ENCODE measurements around the gene THBS3. TPM values are rescaled to one million over a fixed set of nuclear protein-coding genes. Genes with fewer than 3 reads are reported as not detected.
"Not testable (repeated sequence)": the region's sequence is repeated elsewhere in the genome, so short reads cannot be mapped to it uniquely, and the experiment has no call there.

The THBS3 gene
- total RNA-seq, 2 experiments from 2014 or later: 11.1 to 28.7 TPM

DNA sequence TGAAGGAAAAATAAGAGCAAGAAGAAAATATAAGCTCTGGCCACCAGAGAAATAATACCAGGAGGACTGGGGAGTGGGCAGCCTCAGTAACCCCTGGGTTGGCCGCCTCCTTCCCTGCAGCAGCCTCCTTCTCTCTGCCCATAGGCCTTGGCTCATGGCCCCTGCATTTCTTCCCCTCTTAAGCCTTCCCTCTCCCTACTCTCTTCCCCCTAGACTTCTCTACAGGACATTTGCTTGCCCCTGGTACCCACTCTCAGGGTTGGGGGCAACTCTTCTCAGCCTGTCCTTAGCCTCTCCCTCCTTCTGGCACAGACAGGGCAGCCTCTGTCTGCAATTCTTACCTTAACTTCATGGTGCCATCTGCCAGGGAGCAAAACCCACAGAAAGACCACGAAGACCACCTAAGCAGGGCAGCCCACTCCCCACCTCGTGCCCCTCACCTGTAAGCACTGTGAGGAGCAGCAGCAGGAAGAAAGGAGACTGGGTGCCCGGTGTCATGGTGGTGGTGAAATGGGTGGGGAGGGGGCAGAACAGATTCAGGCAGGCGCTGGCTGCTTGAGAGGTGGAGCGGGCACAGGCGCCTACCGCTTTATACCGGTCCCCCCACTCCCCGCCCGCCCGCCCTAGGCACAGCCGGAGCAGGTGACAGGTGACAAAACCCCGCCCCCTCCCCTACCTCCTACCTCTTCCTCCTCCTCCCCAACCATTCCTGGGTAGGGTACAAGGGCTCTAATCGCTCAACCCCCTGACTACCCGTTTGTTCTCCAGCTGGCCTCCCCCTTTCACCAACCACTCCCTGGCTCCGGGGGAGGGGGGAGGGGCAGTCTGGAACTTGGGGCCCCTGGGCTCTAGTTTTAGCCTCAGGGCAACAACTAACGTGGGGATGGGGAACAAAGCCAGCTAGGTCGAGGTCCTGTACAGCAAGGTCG is 15.1 kb downstream of the THBS3 start:
- no peak for DNase-seq (ENCODE audit: low spot score)
- no peaks in the 10 kb centered on the region for H3K79me2 ChIP-seq (ENCODE audit: insufficient read depth, low read depth, low read length)
- POLR2A ChIA-PET: no interaction called here
- TF ChIP-seq, protein P1, sequence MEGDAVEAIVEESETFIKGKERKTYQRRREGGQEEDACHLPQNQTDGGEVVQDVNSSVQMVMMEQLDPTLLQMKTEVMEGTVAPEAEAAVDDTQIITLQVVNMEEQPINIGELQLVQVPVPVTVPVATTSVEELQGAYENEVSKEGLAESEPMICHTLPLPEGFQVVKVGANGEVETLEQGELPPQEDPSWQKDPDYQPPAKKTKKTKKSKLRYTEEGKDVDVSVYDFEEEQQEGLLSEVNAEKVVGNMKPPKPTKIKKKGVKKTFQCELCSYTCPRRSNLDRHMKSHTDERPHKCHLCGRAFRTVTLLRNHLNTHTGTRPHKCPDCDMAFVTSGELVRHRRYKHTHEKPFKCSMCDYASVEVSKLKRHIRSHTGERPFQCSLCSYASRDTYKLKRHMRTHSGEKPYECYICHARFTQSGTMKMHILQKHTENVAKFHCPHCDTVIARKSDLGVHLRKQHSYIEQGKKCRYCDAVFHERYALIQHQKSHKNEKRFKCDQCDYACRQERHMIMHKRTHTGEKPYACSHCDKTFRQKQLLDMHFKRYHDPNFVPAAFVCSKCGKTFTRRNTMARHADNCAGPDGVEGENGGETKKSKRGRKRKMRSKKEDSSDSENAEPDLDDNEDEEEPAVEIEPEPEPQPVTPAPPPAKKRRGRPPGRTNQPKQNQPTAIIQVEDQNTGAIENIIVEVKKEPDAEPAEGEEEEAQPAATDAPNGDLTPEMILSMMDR (conservative IDR thresholded peaks at IDR 0.05; ENCODE audit: low read length): no peak
- TF ChIP-seq EZH2phosphoT487 (IDR thresholded peaks at IDR 0.05; ENCODE audit: borderline replicate concordance, low read depth, low read length): no peak
- CTCF ChIA-PET (ENCODE audit: unreplicated experiment): interaction anchor here (0.5 to 1.3 kb wide), 5 partner anchors 7 to 107 kb away, joined by 3 to 9 read pairs (median 3); no protein-coding TSS in a partner anchor
- H3K27ac ChIP-seq (ENCODE audit: low read depth, low read length, poor library complexity, severe bottlenecking): no peak overlapping the region
- no peaks in the 10 kb centered on the region for H3K9me3 ChIP-seq (ENCODE audit: low read length)
- peak overlapping the region; percentile 53 for H3K4me2 ChIP-seq (ENCODE audit: low read length)
- BruUV-seq (replicated peaks): no TSS peak
- H3K4me3 ChIP-seq (ENCODE audit: low read depth, low read length, poor library complexity, severe bottlenecking): peak overlapping the region; percentile 29
- intact Hi-C loops (cut with micrococcal nuclease; ENCODE audit: unreplicated experiment): loop anchor here (1.0 kb wide), 1 partner anchor 16 kb away; no protein-coding TSS in a partner anchor
- H4K20me1 ChIP-seq (ENCODE audit: insufficient read depth, low read length): no peaks in the 10 kb centered on the region
- no peaks in the 10 kb centered on the region for H3K36me3 ChIP-seq (ENCODE audit: insufficient read depth, low read length)
- no peaks in the 10 kb centered on the region for H3K9me2 ChIP-seq (ENCODE audit: insufficient read depth, low read length)
- peaks cover 15% of the 10 kb centered on the region for H3K4me1 ChIP-seq (ENCODE audit: insufficient read depth, low read length, poor library complexity, severe bottlenecking)
- no peak overlapping the region; the same call in 1 of the 2 replicates for H2AFZ ChIP-seq (ENCODE audit: low read length)

DNA sequence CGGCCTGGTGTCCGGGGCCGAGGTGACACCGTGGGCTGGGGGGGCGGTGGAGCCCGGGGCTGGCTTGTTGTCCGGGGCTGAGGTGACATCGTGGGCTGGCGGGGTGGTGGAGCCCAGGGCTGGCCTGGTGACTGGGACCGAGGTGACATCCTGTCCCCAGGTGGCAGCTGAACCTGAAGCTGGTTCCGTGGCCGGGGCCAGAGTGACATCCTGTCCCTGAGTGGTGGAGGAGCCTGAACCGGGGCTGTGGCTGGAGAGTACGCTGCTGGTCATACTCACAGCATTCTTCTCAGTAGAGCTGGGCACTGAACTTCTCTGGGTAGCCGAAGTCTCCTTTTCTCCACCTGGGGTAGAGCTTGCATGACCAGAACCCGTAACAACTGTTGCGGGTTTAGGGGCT is 15.8 kb downstream of the THBS3 start:
- Histone ChIP-seq H3K36me3 (ENCODE audit: insufficient read depth, low read length) (no peaks in the 10 kb centered on the region), H3K27ac (ENCODE audit: low read depth, low read length, poor library complexity, severe bottlenecking) (no peak overlapping the region), H4K20me1 (ENCODE audit: insufficient read depth, low read length) (no peaks in the 10 kb centered on the region), H3K9me2 (ENCODE audit: insufficient read depth, low read length) (no peaks in the 10 kb centered on the region), H3K4me1 (ENCODE audit: insufficient read depth, low read length, poor library complexity, severe bottlenecking) (peaks cover 15% of the 10 kb centered on the region), H3K9me3 (ENCODE audit: low read length) (no peaks in the 10 kb centered on the region), H2AFZ (ENCODE audit: low read length) (no peak overlapping the region), H3K4me3 (ENCODE audit: low read depth, low read length, poor library complexity, severe bottlenecking) (no peak overlapping the region), H3K79me2 (ENCODE audit: insufficient read depth, low read depth, low read length) (no peaks in the 10 kb centered on the region), H3K4me2 (ENCODE audit: low read length) (no peak overlapping the region)
- POLR2A ChIA-PET: no interaction called here
- intact Hi-C loops (cut with micrococcal nuclease; ENCODE audit: unreplicated experiment): no loop called here
- DNase-seq (ENCODE audit: low spot score): no peak
- CTCF ChIA-PET (ENCODE audit: unreplicated experiment): no interaction called here
- no TSS peak for BruUV-seq (replicated peaks)
- TF ChIP-seq, protein P1 (conservative IDR thresholded peaks at IDR 0.05; ENCODE audit: low read length): no peak
- TF ChIP-seq EZH2phosphoT487 (IDR thresholded peaks at IDR 0.05; ENCODE audit: borderline replicate concordance, low read depth, low read length): no peak

DNA sequence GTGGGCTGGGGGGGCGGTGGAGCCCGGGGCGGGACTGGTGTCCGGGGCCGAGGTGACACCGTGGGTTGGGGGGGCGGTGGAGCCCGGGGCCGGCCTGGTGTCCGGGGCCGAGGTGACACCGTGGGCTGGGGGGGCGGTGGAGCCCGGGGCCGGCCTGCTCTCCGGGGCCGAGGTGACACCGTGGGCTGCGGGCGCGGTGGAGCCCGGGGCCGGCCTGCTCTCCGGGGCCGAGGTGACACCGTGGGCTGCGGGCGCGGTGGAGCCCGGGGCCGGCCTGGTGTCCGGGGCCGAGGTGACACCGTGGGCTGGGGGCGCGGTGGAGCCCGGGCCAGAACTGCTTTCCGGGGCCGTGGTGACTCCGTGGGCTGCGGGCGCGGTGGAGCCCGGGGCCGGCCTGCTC is 17.8 kb downstream of the THBS3 start:
- POLR2A ChIA-PET; intact Hi-C loops (cut with micrococcal nuclease; ENCODE audit: unreplicated experiment); H3K27ac ChIP-seq (ENCODE audit: low read depth, low read length, poor library complexity, severe bottlenecking): not testable (repeated sequence)

More for the DNA sequence above, 17.8 kb downstream of the THBS3 start:
- H3K36me3 ChIP-seq (ENCODE audit: insufficient read depth, low read length); BruUV-seq (replicated peaks); H3K4me3 ChIP-seq (ENCODE audit: low read depth, low read length, poor library complexity, severe bottlenecking); H4K20me1 ChIP-seq (ENCODE audit: insufficient read depth, low read length); DNase-seq (ENCODE audit: low spot score); CTCF ChIA-PET (ENCODE audit: unreplicated experiment); H3K4me2 ChIP-seq (ENCODE audit: low read length); H3K79me2 ChIP-seq (ENCODE audit: insufficient read depth, low read depth, low read length); H3K9me3 ChIP-seq (ENCODE audit: low read length); H3K9me2 ChIP-seq (ENCODE audit: insufficient read depth, low read length); H2AFZ ChIP-seq (ENCODE audit: low read length): not testable (repeated sequence)
- H3K4me1 ChIP-seq (ENCODE audit: insufficient read depth, low read length, poor library complexity, severe bottlenecking): peaks cover 27% of the 10 kb centered on the region
